NCI-H2227 treated with DMSO at 0.1 percent for 48 hours (cell line): ENCODE measurements around the gene NOCT.
"Not testable (repeated sequence)": the region's sequence is repeated elsewhere in the genome, so short reads cannot be mapped to it uniquely, and the experiment has no call there.

Experiments
- DNase-seq: peaks from one replicate; lab custom pipeline; 2025; lab: John Stamatoyannopoulos, UW

The NOCT gene

GRCh38 chr4:139050446-139050845 lies 34.9 kb downstream of the NOCT start:
- DNase-seq = no peak

- no peak for DNase-seq
These were observed 38.3 kb downstream of the NOCT start for GRCh38 chr4:139053909-139054308.

GRCh38 chr4:139054791-139055505 lies 39.4 kb downstream of the NOCT start:
- no peak for DNase-seq

GRCh38 chr4:139059026-139059425 lies 43.4 kb downstream of the NOCT start:
- not testable (repeated sequence) for DNase-seq

- no peak for DNase-seq
These were observed 45.0 kb downstream of the NOCT start for GRCh38 chr4:139060591-139060990.

- no peak for DNase-seq
These were observed 60.6 kb downstream of the NOCT start for GRCh38 chr4:139076016-139076744.

- DNase-seq = no peak
These were observed 62.2 kb downstream of the NOCT start for GRCh38 chr4:139077567-139078355.

GRCh38 chr4:139078926-139079325 lies 63.3 kb downstream of the NOCT start:
- no peak for DNase-seq

GRCh38 chr4:139082750-139083606 lies 67.4 kb downstream of the NOCT start:
- DNase-seq = peak; percentile 93

- no peak for DNase-seq
These were observed 68.0 kb downstream of the NOCT start for GRCh38 chr4:139083607-139083955.

GRCh38 chr4:139083956-139084803 lies 68.6 kb downstream of the NOCT start:
- DNase-seq = peak; percentile 72

- DNase-seq = no peak
These were observed 69.2 kb downstream of the NOCT start for GRCh38 chr4:139084804-139085093.

GRCh38 chr4:139085141-139085540 lies 69.6 kb downstream of the NOCT start:
- no peak for DNase-seq

- no peak for DNase-seq
These were observed 76.7 kb downstream of the NOCT start for GRCh38 chr4:139092271-139092670.
